Activated CD4-positive, alpha-beta T cell treated with anti-CD3 and anti-CD28 coated beads for 36 hours (primary cell): ENCODE results near the gene SPEG. TPM values are rescaled to one million over a fixed set of nuclear protein-coding genes. Genes with fewer than 3 reads are reported as not detected.
"Not testable (repeated sequence)": the region's sequence is repeated elsewhere in the genome, so short reads cannot be mapped to it uniquely, and the experiment has no call there.

ENCODE experiments used
- ATAC-seq: fragments of 200-7000 bp; cut with Tn5 transposase; one replicate; pipeline ENCODE4 v1.10.0; 2021; ENCODE audit warnings: mild to moderate bottlenecking, moderate library complexity
- CTCF ChIA-PET: fragments of 350-600 bp; sonication (Branson Sonifier 250); formaldehyde crosslinking; loops from one replicate; lab custom pipeline; 2021; ENCODE audit warnings: antibody characterized with exemption; lab: Charles Lee
- POLR2A ChIA-PET: fragments of 350-600 bp; sonication (Branson Sonifier 250); formaldehyde crosslinking; loops from one replicate; lab custom pipeline; 2021; ENCODE audit warnings: antibody characterized with exemption, inconsistent platforms; lab: Charles Lee
- DNase-seq: peaks from one replicate; pipeline ENCODE4 v3.0.0-alpha.2; 2020
- H3K27ac Mint-ChIP-seq: one replicate; pipeline ENCODE4 v1.8.0; 2021; ENCODE audit warnings: mixed read lengths
- H3K27me3 Mint-ChIP-seq: one replicate; pipeline ENCODE4 v1.8.0; 2021; ENCODE audit warnings: mixed read lengths
- H3K36me3 Mint-ChIP-seq: one replicate; pipeline ENCODE4 v1.8.0; 2021; ENCODE audit warnings: low read depth, mixed read lengths
- H3K4me1 Mint-ChIP-seq: one replicate; pipeline ENCODE4 v1.8.0; 2021; ENCODE audit warnings: mixed read lengths
- H3K4me3 Mint-ChIP-seq: one replicate; pipeline ENCODE4 v1.8.0; 2021; ENCODE audit warnings: mild to moderate bottlenecking, moderate library complexity, mixed read lengths
- H3K9me3 Mint-ChIP-seq: one replicate; pipeline ENCODE4 v1.8.0; 2021; ENCODE audit warnings: low read depth, mixed read lengths
- intact Hi-C, 2 experiments: fragments of 100-400 bp; cut with DNase I in 1 of 2; cut with micrococcal nuclease in 1 of 2; formaldehyde crosslinking; loops; one replicate each; pipeline versions ENCODE4 v1.14.2 to v1.15.1; 2022 to 2024; cut with DNase I, micrococcal nuclease
- total RNA-seq, 2 experiments: library from RNA; stranded (reverse); gene quantifications; one replicate each; pipeline ENCODE4 v1.2.3, GENCODE V29; 2021

Gene SPEG
- total RNA-seq: 1 to 10 TPM in 1 of 2 experiments, under 1 TPM in 1; 0.89 to 1.4 TPM

DNA sequence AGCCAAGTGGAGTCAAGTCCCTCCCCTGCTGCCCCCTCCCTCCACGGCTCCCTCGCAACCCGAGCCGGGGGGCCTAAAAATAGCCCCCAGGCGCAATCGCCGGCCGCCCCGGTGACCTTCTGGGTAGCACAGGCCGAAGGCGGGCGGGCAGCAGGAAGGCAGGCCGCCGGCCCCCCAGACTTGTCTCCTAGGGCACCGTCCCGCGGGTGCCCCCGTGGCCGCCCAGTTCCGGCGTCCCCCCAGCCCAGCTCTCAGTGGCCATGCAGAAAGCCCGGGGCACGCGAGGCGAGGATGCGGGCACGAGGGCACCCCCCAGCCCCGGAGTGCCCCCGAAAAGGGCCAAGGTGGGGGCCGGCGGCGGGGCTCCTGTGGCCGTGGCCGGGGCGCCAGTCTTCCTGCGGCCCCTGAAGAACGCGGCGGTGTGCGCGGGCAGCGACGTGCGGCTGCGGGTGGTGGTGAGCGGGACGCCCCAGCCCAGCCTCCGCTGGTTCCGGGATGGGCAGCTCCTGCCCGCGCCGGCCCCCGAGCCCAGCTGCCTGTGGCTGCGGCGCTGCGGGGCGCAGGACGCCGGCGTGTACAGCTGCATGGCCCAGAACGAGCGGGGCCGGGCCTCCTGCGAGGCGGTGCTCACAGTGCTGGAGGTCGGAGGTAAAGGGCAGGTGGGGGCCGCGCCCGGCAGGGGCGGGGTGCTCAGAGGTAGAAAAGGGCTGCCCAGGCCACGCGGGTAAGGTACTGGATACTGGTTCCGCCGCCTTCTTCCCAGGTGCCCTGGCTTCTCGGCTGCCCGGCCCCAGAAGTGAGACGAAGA is at the start of gene SPEG:
Gene SPEG (plus strand): TSS at position 126 of the 808 bp plus-strand sequence. CDS start 135 bp downstream, at position 261.
- ChIA-PET CTCF (interaction anchor here (0.6 to 2.8 kb wide), 4 partner anchors 11 to 123 kb away, joined by 4 to 12 read pairs (median 4); no protein-coding TSS in a partner anchor), POLR2A (no interaction called here)
- intact Hi-C loops: loop anchor here in 1 of 2 experiments (1.0 kb wide), 1 partner anchor 32 kb away; no protein-coding TSS in a partner anchor
- Mint-ChIP-seq H3K9me3 (no peaks in the 10 kb centered on the region), H3K4me1 (no peaks in the 10 kb centered on the region), H3K4me3 (no peak within 1 kb of the TSS), H3K27ac (no peak within 1 kb of the TSS), H3K36me3 (no peaks in the 10 kb centered on the region), H3K27me3 (peaks cover 19% of the 10 kb centered on the region)
- ATAC-seq: no peak
- no peak for DNase-seq

DNA sequence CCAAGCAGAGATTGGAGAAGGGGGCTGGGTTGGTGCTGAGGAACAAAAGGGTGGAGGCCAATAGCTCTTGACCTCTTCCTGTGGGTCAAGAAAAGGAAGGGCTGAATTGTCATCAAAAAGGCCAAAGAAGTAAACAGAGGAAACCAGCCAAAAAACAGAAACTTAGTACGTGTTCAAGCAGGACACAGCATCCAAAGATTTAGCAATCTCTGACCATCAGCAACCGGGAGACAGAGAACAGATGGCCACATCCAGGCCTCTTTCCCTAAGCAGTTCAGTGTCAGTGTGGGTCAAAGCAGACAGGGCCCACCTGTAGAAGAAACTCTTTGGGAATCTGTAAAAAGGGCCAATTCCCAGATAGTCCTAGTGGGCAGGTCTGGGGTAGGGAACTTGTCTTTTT is 49.8 kb upstream of the SPEG start:
- CTCF ChIA-PET: no interaction called here
- peaks cover 9% of the 10 kb centered on the region for H3K4me1 Mint-ChIP-seq
- DNase-seq (no peak), ATAC-seq (no peak)
- intact Hi-C loops: loop anchor here (5.0 kb wide), 4 partner anchors 728 to 1113 kb away; partner anchors contain the start of genes AAMP (in 1 of the 2), BCS1L (in 1 of the 2), CNOT9 (in 1 of the 2) and CTDSP1 (in 1 of the 2)
- POLR2A ChIA-PET: no interaction called here
- no peak overlapping the region for H3K27ac Mint-ChIP-seq
- no peak overlapping the region for H3K4me3 Mint-ChIP-seq
- no peaks in the 10 kb centered on the region for H3K9me3 Mint-ChIP-seq
- peaks cover 47% of the 10 kb centered on the region for H3K36me3 Mint-ChIP-seq
- H3K27me3 Mint-ChIP-seq: no peaks in the 10 kb centered on the region

DNA sequence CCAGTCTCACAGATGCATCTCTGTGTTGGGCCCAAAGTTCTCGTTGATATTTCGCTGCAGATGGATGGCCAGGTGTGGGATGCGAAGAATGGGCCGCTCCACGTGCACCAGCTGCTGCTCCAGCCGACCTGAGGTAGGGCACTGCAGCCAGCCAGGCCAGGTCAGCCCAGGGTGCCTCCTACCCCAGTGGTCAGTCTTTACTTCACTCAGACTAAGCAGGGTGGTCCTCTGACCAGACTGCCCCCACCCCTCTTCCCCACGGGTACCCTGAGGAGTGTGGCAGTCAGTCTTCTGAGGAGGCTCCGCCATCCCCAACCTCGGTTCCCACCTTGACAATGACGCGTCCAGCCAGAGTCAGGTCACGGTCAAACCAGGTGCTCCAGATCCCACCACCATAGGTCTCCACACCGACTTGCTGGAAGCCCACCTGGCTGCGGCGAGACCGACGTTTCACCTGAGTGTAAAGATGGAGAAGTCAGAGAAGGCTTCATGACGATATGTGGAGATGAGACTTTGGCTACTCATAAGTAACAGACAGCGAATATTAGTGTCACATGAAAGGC is 48.6 kb upstream of the SPEG start:
- Mint-ChIP-seq H3K27me3 (no peaks in the 10 kb centered on the region), H3K36me3 (peaks cover 40% of the 10 kb centered on the region), H3K4me3 (peak overlapping the region; percentile 97), H3K4me1 (peaks cover 9% of the 10 kb centered on the region), H3K9me3 (no peaks in the 10 kb centered on the region), H3K27ac (no peak overlapping the region)
- intact Hi-C loops: loop anchor here (2.0 to 5.0 kb wide), 5 partner anchors 179 to 1114 kb away; partner anchors contain the start of genes AAMP (in 1 of the 2), BCS1L (in 1 of the 2), CNOT9 (in 1 of the 2) and CTDSP1 (in 1 of the 2)
- DNase-seq: no peak
- ChIA-PET POLR2A (no interaction called here), CTCF (interaction anchor here (6.1 kb wide), 1 partner anchor 16 kb away, joined by 61 read pairs; no protein-coding TSS in a partner anchor)
- ATAC-seq: no peak

GRCh38 chr2:219386532-219387280 is 47.9 kb upstream of the SPEG start:
- H3K36me3 Mint-ChIP-seq: peaks cover 33% of the 10 kb centered on the region
- H3K27me3 Mint-ChIP-seq: no peaks in the 10 kb centered on the region
- peak overlapping the region; percentile 97 for H3K4me3 Mint-ChIP-seq
- peaks cover 9% of the 10 kb centered on the region for H3K4me1 Mint-ChIP-seq
- no peak for ATAC-seq
- POLR2A ChIA-PET: no interaction called here
- H3K27ac Mint-ChIP-seq: peak overlapping the region; percentile 95
- CTCF ChIA-PET: interaction anchor here (1.0 to 6.1 kb wide), 3 partner anchors 9 to 132 kb away, joined by 4 to 61 read pairs (median 8); no protein-coding TSS in a partner anchor
- intact Hi-C loops: loop anchor here (1.0 to 5.0 kb wide), 8 partner anchors 92 to 1114 kb away; partner anchors contain the start of genes AAMP (in 1 of the 2), BCS1L (in 1 of the 2), CNOT9 (in 1 of the 2) and CTDSP1 (in 1 of the 2)
- H3K9me3 Mint-ChIP-seq: no peaks in the 10 kb centered on the region
- peak; percentile 39 for DNase-seq

- POLR2A ChIA-PET: interaction anchor here (0.6 to 1.0 kb wide), 3 partner anchors 110 to 158 kb away, joined by 3 read pairs; partner anchors contain the start of genes ANKZF1, ATG9A and TUBA4A
Measured at GRCh38 chr2:219387306-219388120, 47.1 kb upstream of the SPEG start, which contains the start of gene DNPEP. Gene DNPEP, minus strand, starts transcription at chr2:219387912. Its CDS starts 118 bp downstream, at chr2:219387794.

DNA sequence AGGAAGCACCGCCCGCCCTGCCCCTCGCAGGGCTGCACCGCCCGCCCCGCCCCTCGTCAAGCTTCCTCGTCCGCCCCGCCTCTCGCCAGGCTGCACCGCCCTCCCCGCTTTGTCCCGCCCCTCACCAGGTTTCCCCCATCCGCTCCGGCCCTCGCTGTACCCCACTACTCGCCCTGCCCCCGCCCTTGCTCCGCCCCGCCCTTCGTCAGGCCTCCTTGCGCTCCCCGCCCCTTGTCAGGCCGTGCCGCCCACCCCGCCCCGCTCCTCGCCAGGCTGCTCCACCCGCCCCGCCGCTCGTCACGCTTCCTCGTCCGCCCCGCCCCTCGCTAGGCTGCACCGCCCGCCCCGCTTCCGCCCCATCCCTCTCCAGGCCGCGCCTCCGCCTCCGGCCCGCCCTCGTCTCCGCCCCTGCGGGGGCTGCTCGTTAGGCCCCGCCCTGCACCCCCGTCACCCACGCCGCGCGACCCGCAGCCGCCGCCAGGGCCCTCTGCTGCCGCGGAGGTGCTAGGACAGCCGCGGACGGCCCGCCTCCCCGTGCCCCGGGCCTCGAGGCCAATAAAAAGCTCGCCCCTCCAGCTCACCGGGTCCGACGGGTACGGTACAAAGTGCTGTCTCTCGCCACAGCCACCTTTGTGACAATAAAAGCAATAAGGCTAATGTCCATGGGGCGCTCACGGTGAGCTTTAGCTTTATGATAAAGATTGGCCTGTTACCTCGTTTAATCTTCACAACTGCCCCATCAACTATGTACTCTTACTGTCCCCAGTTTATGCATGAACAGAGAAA is 46.3 kb upstream of the SPEG start:
- ChIA-PET POLR2A (interaction anchor here (0.6 to 1.0 kb wide), 3 partner anchors 111 to 159 kb away, joined by 3 read pairs; partner anchors contain the start of genes ANKZF1, ATG9A and TUBA4A), CTCF (interaction anchor here (0.5 to 6.1 kb wide), 19 partner anchors 10 to 679 kb away, joined by 3 to 61 read pairs (median 3); partner anchors contain the start of genes GMPPA and ZFAND2B)
- ATAC-seq (peak; percentile 81), DNase-seq (peak; percentile 100)
- peak overlapping the region; percentile 97 for H3K4me3 Mint-ChIP-seq
- H3K27ac Mint-ChIP-seq: peak overlapping the region; percentile 82
- intact Hi-C loops: loop anchor here (1.0 to 5.0 kb wide), 19 partner anchors 109 to 1172 kb away; partner anchors contain the start of genes AAMP (in 2 of the 2), CHPF (in 2 of the 2), CNOT9 (in 2 of the 2) and DNAJB2 (in 2 of the 2)
- no peaks in the 10 kb centered on the region for H3K27me3 Mint-ChIP-seq
- H3K4me1 Mint-ChIP-seq: peaks cover 9% of the 10 kb centered on the region
- no peaks in the 10 kb centered on the region for H3K9me3 Mint-ChIP-seq
- H3K36me3 Mint-ChIP-seq: peaks cover 28% of the 10 kb centered on the region

More at GRCh38 chr2:219387306-219388120, 47.1 kb upstream of the SPEG start, which contains the start of gene DNPEP:
- intact Hi-C loops: loop anchor here (1.0 to 5.0 kb wide), 23 partner anchors 93 to 1171 kb away; partner anchors contain the start of genes AAMP (in 2 of the 2), CHPF (in 2 of the 2), CNOT9 (in 2 of the 2) and DNAJB2 (in 2 of the 2)
- Mint-ChIP-seq H3K27ac (peak within 1 kb of the TSS; percentile 95), H3K4me1 (peaks cover 9% of the 10 kb centered on the region), H3K4me3 (peak within 1 kb of the TSS; percentile 97), H3K9me3 (no peaks in the 10 kb centered on the region), H3K36me3 (peaks cover 29% of the 10 kb centered on the region), H3K27me3 (no peaks in the 10 kb centered on the region)
- ATAC-seq: peak; percentile 53
- DNase-seq: peak; percentile 98
- CTCF ChIA-PET: interaction anchor here (0.9 to 6.1 kb wide), 6 partner anchors 9 to 141 kb away, joined by 3 to 61 read pairs (median 8); no protein-coding TSS in a partner anchor

- CTCF ChIA-PET: interaction anchor here (0.5 to 6.1 kb wide), 18 partner anchors 11 to 680 kb away, joined by 3 to 61 read pairs (median 4); partner anchors contain the start of genes GMPPA and ZFAND2B
- peaks cover 23% of the 10 kb centered on the region for H3K36me3 Mint-ChIP-seq
- DNase-seq (no peak), ATAC-seq (no peak)
- peak overlapping the region; percentile 67 for H3K4me3 Mint-ChIP-seq
- POLR2A ChIA-PET: no interaction called here
- intact Hi-C loops: loop anchor here (1.0 to 5.0 kb wide), 19 partner anchors 109 to 1172 kb away; partner anchors contain the start of genes AAMP (in 2 of the 2), CHPF (in 2 of the 2), CNOT9 (in 2 of the 2) and DNAJB2 (in 2 of the 2)
- peaks cover 9% of the 10 kb centered on the region for H3K4me1 Mint-ChIP-seq
- H3K27me3 Mint-ChIP-seq: no peaks in the 10 kb centered on the region
- no peaks in the 10 kb centered on the region for H3K9me3 Mint-ChIP-seq
- H3K27ac Mint-ChIP-seq: peak overlapping the region; percentile 82
Measured at GRCh38 chr2:219388907-219389156, 45.8 kb upstream of the SPEG start.

DNA sequence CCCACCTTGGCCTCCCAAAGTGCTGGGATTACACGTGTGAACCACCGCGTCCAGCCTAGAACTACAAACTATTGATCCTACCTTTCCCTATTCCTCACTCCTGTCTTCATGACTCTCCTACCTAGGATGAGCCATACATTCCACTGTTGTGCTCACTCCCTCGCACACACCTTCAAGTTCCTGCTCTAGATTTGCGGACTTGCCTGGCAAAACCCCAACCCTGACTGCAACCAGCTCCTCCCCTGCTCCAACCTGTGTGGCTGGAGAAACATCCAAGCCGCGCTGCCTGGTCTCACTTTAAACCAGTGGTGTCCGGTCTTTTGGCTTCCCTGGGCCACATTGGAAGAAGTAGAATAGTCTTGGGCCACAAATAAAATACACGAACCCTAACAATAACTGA is 41.9 kb upstream of the SPEG start:
- H3K4me1 Mint-ChIP-seq: peaks cover 17% of the 10 kb centered on the region
- POLR2A ChIA-PET: no interaction called here
- no peaks in the 10 kb centered on the region for H3K9me3 Mint-ChIP-seq
- ATAC-seq: no peak
- no peaks in the 10 kb centered on the region for H3K27me3 Mint-ChIP-seq
- CTCF ChIA-PET: interaction anchor here (0.7 to 1.5 kb wide), 4 partner anchors 10 to 233 kb away, joined by 3 to 10 read pairs (median 4); no protein-coding TSS in a partner anchor
- no peaks in the 10 kb centered on the region for H3K36me3 Mint-ChIP-seq
- no peak overlapping the region for H3K4me3 Mint-ChIP-seq
- no peak for DNase-seq
- no peak overlapping the region for H3K27ac Mint-ChIP-seq
- intact Hi-C loops: no loop called here

DNA sequence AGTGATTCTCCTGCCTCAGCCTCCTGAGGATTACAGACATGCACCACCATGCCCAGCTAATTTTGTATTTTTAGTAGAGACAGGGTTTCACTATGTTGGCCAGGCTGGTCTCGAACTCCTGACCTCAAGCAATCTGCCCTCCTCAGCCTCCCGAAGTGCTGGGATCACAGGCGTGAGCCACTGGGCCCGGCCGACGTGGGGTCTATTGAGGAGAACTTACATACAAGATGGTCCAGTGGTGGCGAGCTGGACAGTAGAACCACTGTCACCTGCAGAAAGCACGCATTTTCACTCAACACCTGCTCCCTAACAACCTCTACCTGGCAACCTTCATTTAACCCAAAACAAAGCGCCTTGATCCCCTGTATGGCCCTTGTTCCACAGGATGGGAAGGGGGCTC is 39.6 kb upstream of the SPEG start:
- H3K27ac Mint-ChIP-seq, H3K4me3 Mint-ChIP-seq, intact Hi-C loops, ATAC-seq, H3K9me3 Mint-ChIP-seq, POLR2A ChIA-PET, H3K27me3 Mint-ChIP-seq, H3K36me3 Mint-ChIP-seq, DNase-seq: not testable (repeated sequence)
- H3K4me1 Mint-ChIP-seq: peaks cover 13% of the 10 kb centered on the region
- CTCF ChIA-PET: interaction anchor here (0.7 kb wide), 1 partner anchor 13 kb away, joined by 3 read pairs; no protein-coding TSS in a partner anchor
